Omental fat pad (tissue), 4 donors: ENCODE measurements around the gene UNC5A. TPM values are rescaled to one million over a fixed set of nuclear protein-coding genes. Genes with fewer than 3 reads are reported as not detected.

Experiments used
- ATAC-seq: fragments of 150-250 bp; one replicate; pipeline ENCODE4 v1.9.1; 2016; ENCODE audit warnings: mild to moderate bottlenecking, moderate library complexity; ENCODE audit not compliant: low FRiP score
- DNase-seq: peaks from one replicate; pipeline ENCODE4 v3.0.0-alpha.2; 2019; ENCODE audit warnings: low spot score
- CTCF ChIP-seq, 3 donors: fragments of 450-650 bp; IDR thresholded peaks; one replicate each; pipeline ENCODE4 v1.5.1; 2016 to 2017; ENCODE audit warnings: antibody characterized with exemption in 3 of 3, mild to moderate bottlenecking in 3 of 3, moderate library complexity in 2 of 3
- total RNA-seq, 4 donors: library from RNA; depleted of rRNA; stranded (reverse); fragments of >200 nt; gene quantifications; one replicate each; pipeline ENCODE4 v1.1.0, GENCODE V29; 2016

The UNC5A gene
- total RNA-seq, 4 donors from 2014 or later = 0.12 to 0.75 (median 0.28) TPM; not detected in 1

GRCh38 chr5:176916337-176916736, 106.0 kb downstream of the UNC5A start:
- ATAC-seq = no peak
- DNase-seq = no peak
- no peak for TF ChIP-seq CTCF (IDR thresholded peaks at IDR 0.05)

- no peak for TF ChIP-seq CTCF (IDR thresholded peaks at IDR 0.05)
- ATAC-seq (no peak), DNase-seq (no peak)
Measured at GRCh38 chr5:176918613-176919012, 108.3 kb downstream of the UNC5A start.

GRCh38 chr5:176921714-176922113, 111.4 kb downstream of the UNC5A start:
- ATAC-seq (no peak), DNase-seq (no peak)
- no peak for TF ChIP-seq CTCF (IDR thresholded peaks at IDR 0.05)

GRCh38 chr5:176922817-176923216, 112.5 kb downstream of the UNC5A start:
- no peak for TF ChIP-seq CTCF (IDR thresholded peaks at IDR 0.05)
- no peak for DNase-seq
- no peak for ATAC-seq

- DNase-seq = no peak
- no peak for ATAC-seq
- no peak for TF ChIP-seq CTCF (IDR thresholded peaks at IDR 0.05)
Measured at GRCh38 chr5:176927562-176927961, 117.2 kb downstream of the UNC5A start.

GRCh38 chr5:176929654-176930053, 119.3 kb downstream of the UNC5A start:
- DNase-seq = no peak
- TF ChIP-seq CTCF (IDR thresholded peaks at IDR 0.05) = no peak
- ATAC-seq = no peak

Other genes starting within 250 kb of the UNC5A start
- 1 to 10 TPM in 2 of 4 donors, under 1 TPM in 2; 0.37 to 1.9 (median 0.90) TPM for gene GPRIN1, start 200.4 kb upstream of the UNC5A start, total RNA-seq
- not detected for gene SNCB, start 180.0 kb upstream of the UNC5A start, total RNA-seq
- not detected for gene EIF4E1B, start 179.9 kb upstream of the UNC5A start, total RNA-seq
- gene TSPAN17, start 163.1 kb upstream of the UNC5A start, total RNA-seq = 10 to 100 TPM in 3 of 4 donors, 1 to 10 TPM in 1; 8.9 to 16.9 (median 15.1) TPM
- gene HK3, start 88.8 kb downstream of the UNC5A start, total RNA-seq = 10 to 100 TPM; 12.2 to 61.6 (median 26.7) TPM
- gene UIMC1, start 196.2 kb downstream of the UNC5A start, total RNA-seq = 10 to 100 TPM; 22.3 to 38.6 (median 27.7) TPM
- 10 to 100 TPM in 3 of 4 donors, 1 to 10 TPM in 1; 8.3 to 17.7 (median 13.3) TPM for gene ZNF346, start 212.1 kb downstream of the UNC5A start, total RNA-seq